ENCODE measurements around the gene SMARCD1.

- no peak for TF ChIP-seq POLR2AphosphoS5 (IDR thresholded peaks at IDR 0.05)
- no peak for TF ChIP-seq CTCF (IDR thresholded peaks at IDR 0.05 in 8 of 11, conservative IDR thresholded peaks at IDR 0.05 in 3 of 11)
- no peak for TF ChIP-seq POLR2A (IDR thresholded peaks at IDR 0.05)
Measured at GRCh38 chr12:50082644-50083043, 2.5 kb upstream of the SMARCD1 start.
